Astrocyte (in vitro differentiated cells and primary cell): ENCODE data around the gene CHTOP. TPM values are rescaled to one million over a fixed set of nuclear protein-coding genes. Genes with fewer than 3 reads are reported as not detected.
"Not testable (repeated sequence)": the region's sequence is repeated elsewhere in the genome, so short reads cannot be mapped to it uniquely, and the experiment has no call there.

Experiments
- DNase-seq: peaks from one replicate; pipeline ENCODE4 v3.0.0-alpha.2; 2010; ENCODE audit warnings: low read depth
- FAIRE-seq: peaks from 2 replicates; lab custom pipeline; 2011; peaks lifted over from hg19 to GRCh38; lab: Jason Lieb, UNC
- H2AFZ ChIP-seq: 2 replicates; pipeline ENCODE4 v1.6.0; 2012; ENCODE audit warnings: low read depth, low read length, inconsistent platforms
- H3K27ac ChIP-seq: 2 replicates; pipeline ENCODE4 v1.5.1; 2011; ENCODE audit warnings: low read depth, low read length, inconsistent platforms
- H3K27me3 ChIP-seq: 2 replicates; pipeline ENCODE4 v1.6.0; 2011; ENCODE audit warnings: low read length, inconsistent platforms; ENCODE audit not compliant: insufficient read depth
- H3K36me3 ChIP-seq: 2 replicates; pipeline ENCODE4 v1.5.1; 2011; ENCODE audit warnings: low read length, inconsistent platforms; ENCODE audit not compliant: insufficient read depth
- H3K4me1 ChIP-seq: 2 replicates; pipeline ENCODE4 v1.5.1; 2011; ENCODE audit warnings: low read length, inconsistent platforms; ENCODE audit not compliant: insufficient read depth
- H3K4me2 ChIP-seq: 2 replicates; pipeline ENCODE4 v1.6.0; 2012; ENCODE audit warnings: low read length, inconsistent platforms
- H3K4me3 ChIP-seq: 2 replicates; pipeline ENCODE4 v1.5.1; 2011; ENCODE audit warnings: low read depth, mild to moderate bottlenecking, low read length, inconsistent platforms; ENCODE audit not compliant: insufficient read depth
- H3K79me2 ChIP-seq: 2 replicates; pipeline ENCODE4 v1.6.0; 2012; ENCODE audit warnings: mild to moderate bottlenecking, low read length, inconsistent platforms; ENCODE audit not compliant: insufficient read depth
- H3K9ac ChIP-seq: 2 replicates; pipeline ENCODE4 v1.6.0; 2012; ENCODE audit warnings: mild to moderate bottlenecking, low read length, inconsistent platforms
- H3K9me3 ChIP-seq: 2 replicates; pipeline ENCODE4 v1.5.1; 2012; ENCODE audit warnings: low read depth, mild to moderate bottlenecking, low read length, inconsistent platforms; ENCODE audit not compliant: insufficient read depth
- H4K20me1 ChIP-seq: 2 replicates; pipeline ENCODE4 v1.6.0; 2012; ENCODE audit warnings: low read length, inconsistent platforms; ENCODE audit not compliant: insufficient read depth
- H3K27ac Mint-ChIP-seq: one replicate; pipeline ENCODE4 v1.8.0; 2021; ENCODE audit warnings: mild to moderate bottlenecking, mixed read lengths; ENCODE audit not compliant: unreplicated experiment
- H3K27me3 Mint-ChIP-seq: one replicate; pipeline ENCODE4 v1.8.0; 2021; ENCODE audit warnings: low read depth, mixed read lengths; ENCODE audit not compliant: unreplicated experiment
- H3K36me3 Mint-ChIP-seq: one replicate; pipeline ENCODE4 v1.8.0; 2021; ENCODE audit warnings: low read depth, mixed read lengths; ENCODE audit not compliant: unreplicated experiment
- H3K4me1 Mint-ChIP-seq: one replicate; pipeline ENCODE4 v1.8.0; 2021; ENCODE audit warnings: low read depth, mixed read lengths; ENCODE audit not compliant: unreplicated experiment
- H3K4me3 Mint-ChIP-seq: one replicate; pipeline ENCODE4 v1.8.0; 2021; ENCODE audit warnings: mild to moderate bottlenecking, moderate library complexity, mixed read lengths; ENCODE audit not compliant: unreplicated experiment
- H3K9me3 Mint-ChIP-seq: one replicate; pipeline ENCODE4 v1.8.0; 2021; ENCODE audit warnings: mild to moderate bottlenecking, mixed read lengths; ENCODE audit not compliant: unreplicated experiment
- EZH2 ChIP-seq: IDR thresholded peaks from 2 replicates; pipeline ENCODE4 v1.6.1; 2012; ENCODE audit warnings: mild to moderate bottlenecking, low read length, inconsistent platforms; ENCODE audit not compliant: insufficient read depth
- total RNA-seq: library from RNA; stranded (reverse); gene quantifications from 2 replicates; pipeline ENCODE4 v1.2.1, GENCODE V29; 2021
- TF ChIP-seq, protein P1 (sequence below): IDR thresholded peaks from 2 replicates; pipeline ENCODE4 v1.5.1; 2011; ENCODE audit warnings: low read depth, mild to moderate bottlenecking, inconsistent platforms, low read length, moderate library complexity; ENCODE audit not compliant: insufficient read depth

Gene CHTOP
- total RNA-seq, 1 donor from 2014 or later, result 56.4 TPM

DNA sequence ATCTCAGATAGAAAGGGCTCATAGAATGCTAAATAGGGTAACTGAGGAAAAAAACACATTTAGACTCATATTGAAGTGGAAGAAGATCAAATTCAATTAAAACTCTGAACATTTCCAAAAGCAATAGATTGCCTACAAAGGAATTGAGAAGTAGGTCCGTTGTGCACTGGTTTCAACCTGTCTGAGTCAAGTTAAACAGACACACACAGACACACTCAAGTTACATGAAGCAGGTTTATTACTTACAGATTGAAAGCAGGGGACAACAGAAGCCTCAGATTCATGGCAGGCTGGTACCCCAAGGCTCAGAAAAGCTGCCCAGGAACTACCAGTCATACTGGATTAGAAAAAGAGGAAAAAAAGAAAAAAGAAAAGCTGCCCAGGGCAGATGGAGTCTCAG lies 47.5 kb upstream of the CHTOP start:
- Histone ChIP-seq H3K4me1 (peaks cover 7% of the 10 kb centered on the region), H3K79me2 (no peaks in the 10 kb centered on the region), H4K20me1 (no peaks in the 10 kb centered on the region), H3K9ac (no peak overlapping the region), H3K4me3 (no peak overlapping the region), H3K27ac (no peak overlapping the region), H3K27me3 (no peaks in the 10 kb centered on the region), H3K9me3 (no peaks in the 10 kb centered on the region), H2AFZ (no peak overlapping the region), H3K36me3 (no peaks in the 10 kb centered on the region), H3K4me2 (no peak overlapping the region)
- DNase-seq (no peak), FAIRE-seq (no peak)
- H3K27me3 Mint-ChIP-seq, result no peaks in the 10 kb centered on the region
- no peak for TF ChIP-seq EZH2
- TF ChIP-seq, protein P1, sequence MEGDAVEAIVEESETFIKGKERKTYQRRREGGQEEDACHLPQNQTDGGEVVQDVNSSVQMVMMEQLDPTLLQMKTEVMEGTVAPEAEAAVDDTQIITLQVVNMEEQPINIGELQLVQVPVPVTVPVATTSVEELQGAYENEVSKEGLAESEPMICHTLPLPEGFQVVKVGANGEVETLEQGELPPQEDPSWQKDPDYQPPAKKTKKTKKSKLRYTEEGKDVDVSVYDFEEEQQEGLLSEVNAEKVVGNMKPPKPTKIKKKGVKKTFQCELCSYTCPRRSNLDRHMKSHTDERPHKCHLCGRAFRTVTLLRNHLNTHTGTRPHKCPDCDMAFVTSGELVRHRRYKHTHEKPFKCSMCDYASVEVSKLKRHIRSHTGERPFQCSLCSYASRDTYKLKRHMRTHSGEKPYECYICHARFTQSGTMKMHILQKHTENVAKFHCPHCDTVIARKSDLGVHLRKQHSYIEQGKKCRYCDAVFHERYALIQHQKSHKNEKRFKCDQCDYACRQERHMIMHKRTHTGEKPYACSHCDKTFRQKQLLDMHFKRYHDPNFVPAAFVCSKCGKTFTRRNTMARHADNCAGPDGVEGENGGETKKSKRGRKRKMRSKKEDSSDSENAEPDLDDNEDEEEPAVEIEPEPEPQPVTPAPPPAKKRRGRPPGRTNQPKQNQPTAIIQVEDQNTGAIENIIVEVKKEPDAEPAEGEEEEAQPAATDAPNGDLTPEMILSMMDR, result no peak
- no peak overlapping the region for H3K27ac Mint-ChIP-seq
- no peaks in the 10 kb centered on the region for H3K4me1 Mint-ChIP-seq
- no peak overlapping the region for H3K4me3 Mint-ChIP-seq
- no peaks in the 10 kb centered on the region for H3K36me3 Mint-ChIP-seq
- H3K9me3 Mint-ChIP-seq, result no peaks in the 10 kb centered on the region

DNA sequence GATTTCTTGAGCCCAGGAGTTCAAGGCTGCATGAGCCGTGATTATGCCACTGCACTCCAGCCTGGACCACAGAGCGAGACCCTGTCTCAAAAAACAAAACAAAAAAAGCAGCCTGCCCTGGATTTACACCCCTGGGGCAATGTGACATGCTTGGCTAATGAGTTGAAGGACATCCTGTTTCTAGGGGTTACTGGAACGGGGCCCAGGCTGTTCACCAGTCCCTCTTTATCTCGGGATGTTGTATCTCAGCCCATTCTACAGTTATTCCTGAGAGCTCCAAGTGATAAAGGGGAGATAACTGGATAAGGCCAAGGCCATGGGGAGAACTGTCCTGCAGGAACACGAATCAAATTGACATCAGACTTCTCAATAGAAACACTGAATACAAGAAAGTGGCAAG lies 46.6 kb upstream of the CHTOP start:
- no peak overlapping the region for H3K27ac Mint-ChIP-seq
- H3K27me3 ChIP-seq, result no peaks in the 10 kb centered on the region
- no peak for TF ChIP-seq EZH2
- TF ChIP-seq, protein P1, result no peak
- no peaks in the 10 kb centered on the region for H3K4me1 Mint-ChIP-seq
- H3K4me2 ChIP-seq, result no peak overlapping the region
- no peaks in the 10 kb centered on the region for H3K27me3 Mint-ChIP-seq
- H3K4me1 ChIP-seq, result peaks cover 7% of the 10 kb centered on the region
- DNase-seq (no peak), FAIRE-seq (no peak)
- no peak overlapping the region for H3K27ac ChIP-seq
- H4K20me1 ChIP-seq, result no peaks in the 10 kb centered on the region
- no peak overlapping the region for H3K4me3 Mint-ChIP-seq
- H2AFZ ChIP-seq, result no peak overlapping the region
- H3K36me3 ChIP-seq, result no peaks in the 10 kb centered on the region
- H3K79me2 ChIP-seq, result no peaks in the 10 kb centered on the region
- no peak overlapping the region for H3K9ac ChIP-seq
- H3K9me3 ChIP-seq, result no peaks in the 10 kb centered on the region
- H3K9me3 Mint-ChIP-seq, result no peaks in the 10 kb centered on the region
- H3K36me3 Mint-ChIP-seq, result no peaks in the 10 kb centered on the region
- no peak overlapping the region for H3K4me3 ChIP-seq

DNA sequence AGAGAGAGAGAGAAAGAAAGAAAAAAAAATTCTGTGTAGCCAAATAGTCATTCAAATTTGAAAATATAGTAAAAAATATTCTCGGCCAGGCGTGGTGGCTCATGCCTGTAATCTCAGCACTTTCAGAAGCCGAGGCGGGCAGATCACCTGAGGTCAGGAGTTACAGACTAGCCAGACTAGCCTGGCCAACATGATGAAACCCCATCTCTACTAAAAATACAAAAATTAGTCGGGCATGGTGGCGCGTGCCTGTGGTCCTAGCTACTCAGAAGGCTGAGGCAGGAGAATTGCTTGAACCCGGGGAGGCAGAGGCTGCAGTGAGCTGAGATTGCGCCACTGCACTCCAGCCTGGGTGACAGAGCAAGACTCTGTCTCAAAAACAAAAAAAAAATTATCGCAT lies 45.8 kb upstream of the CHTOP start:
- H3K27ac ChIP-seq, H3K36me3 Mint-ChIP-seq, H3K27me3 Mint-ChIP-seq, H3K79me2 ChIP-seq, H3K36me3 ChIP-seq, H3K9ac ChIP-seq, H2AFZ ChIP-seq, H3K4me1 Mint-ChIP-seq, H3K27me3 ChIP-seq, FAIRE-seq, H3K4me2 ChIP-seq, H3K4me1 ChIP-seq, H3K9me3 Mint-ChIP-seq, DNase-seq, H4K20me1 ChIP-seq, H3K4me3 Mint-ChIP-seq, H3K4me3 ChIP-seq, H3K9me3 ChIP-seq, H3K27ac Mint-ChIP-seq: not testable (repeated sequence)
